Measurements from ENCODE around the gene GAREM1. TPM values are rescaled to one million over a fixed set of nuclear protein-coding genes. Genes with fewer than 3 reads are reported as not detected.

GAREM1 gene
- polyA plus RNA-seq, 1 of the 3 experiments (the other 2 are of a cell fraction) = 2.8 TPM

DNA sequence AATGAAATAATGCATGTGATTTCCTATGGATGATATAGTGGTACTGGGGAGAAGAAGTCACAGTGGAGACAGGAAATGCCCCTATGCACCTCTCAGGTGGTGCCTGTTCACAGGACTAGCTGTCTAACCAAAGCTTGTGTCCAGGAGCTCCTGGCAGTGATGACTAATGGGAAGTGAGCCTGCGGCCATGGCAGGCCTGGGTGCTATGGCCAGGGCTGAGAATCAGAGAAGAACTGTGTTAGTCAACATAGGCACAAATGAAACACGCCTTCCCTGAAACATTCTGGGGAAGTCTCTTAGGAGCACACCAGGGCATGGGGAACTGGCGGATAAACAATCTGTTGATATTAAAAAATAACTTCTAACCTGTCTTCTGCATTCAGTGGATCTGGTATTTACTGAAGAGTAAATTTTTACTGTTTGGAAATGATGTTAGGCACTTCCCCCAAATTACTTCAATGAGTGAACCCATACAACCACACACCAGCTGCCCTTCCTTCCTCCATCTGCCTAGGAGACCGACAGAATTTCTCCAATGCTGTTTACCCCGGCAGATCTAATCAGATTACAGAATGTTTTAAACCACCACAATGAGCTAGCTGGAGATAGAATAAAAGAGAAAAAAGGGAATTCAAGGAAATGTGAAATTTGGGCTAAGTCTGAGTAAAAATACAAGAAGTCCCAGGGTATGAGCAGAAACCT is 213.4 kb downstream of the GAREM1 start (continued):
- TF ChIP-seq, protein P1, sequence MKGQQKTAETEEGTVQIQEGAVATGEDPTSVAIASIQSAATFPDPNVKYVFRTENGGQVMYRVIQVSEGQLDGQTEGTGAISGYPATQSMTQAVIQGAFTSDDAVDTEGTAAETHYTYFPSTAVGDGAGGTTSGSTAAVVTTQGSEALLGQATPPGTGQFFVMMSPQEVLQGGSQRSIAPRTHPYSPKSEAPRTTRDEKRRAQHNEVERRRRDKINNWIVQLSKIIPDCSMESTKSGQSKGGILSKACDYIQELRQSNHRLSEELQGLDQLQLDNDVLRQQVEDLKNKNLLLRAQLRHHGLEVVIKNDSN (IDR thresholded peaks at IDR 0.05; ENCODE audit: borderline replicate concordance, low read depth) = no peak
- no peak for TF ChIP-seq TEAD4 (IDR thresholded peaks at IDR 0.05; ENCODE audit: borderline replicate concordance, insufficient read depth)
- no peak for TF ChIP-seq YY1 (IDR thresholded peaks at IDR 0.05; ENCODE audit: low read depth)

DNA sequence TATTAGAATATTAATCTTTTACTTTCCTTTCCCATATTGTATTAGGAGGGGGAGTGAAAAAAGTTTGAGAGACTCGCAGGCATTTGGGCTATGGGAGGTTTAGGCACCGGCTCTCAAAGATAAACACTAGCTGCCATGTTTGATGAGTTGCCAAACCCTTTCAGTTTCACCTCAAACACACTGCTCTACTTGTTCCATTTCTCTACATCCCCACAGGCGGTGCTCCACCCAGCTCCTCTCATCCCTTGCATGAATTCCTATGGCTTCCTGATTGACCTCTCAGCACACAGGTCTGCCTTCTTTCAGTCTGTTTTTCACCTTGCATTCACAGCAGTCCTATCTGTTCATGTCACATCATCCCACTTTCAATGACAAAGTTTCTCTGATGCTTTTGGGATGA is 215.1 kb downstream of the GAREM1 start:
- no peaks in the 10 kb centered on the region for H3K79me2 ChIP-seq (ENCODE audit: insufficient read depth)
- H3K4me3 ChIP-seq (ENCODE audit: low read depth in 2 of 2, low read length in 1 of 2) = no peak overlapping the region
- H3K9me3 ChIP-seq = no peaks in the 10 kb centered on the region
- H3F3A ChIP-seq (replicated peaks; ENCODE audit: insufficient read depth) = no peaks in the 10 kb centered on the region
- no peak overlapping the region for H3K4me2 ChIP-seq
- ChIA-PET CTCF (interaction anchor here (1.2 kb wide), 1 partner anchor 17 kb away, joined by 9 read pairs; no protein-coding TSS in a partner anchor), POLR2A (no interaction called here)
- H3K27ac ChIP-seq (ENCODE audit: low read depth in 2 of 2, low read length in 1 of 2) = no peak overlapping the region
- H3K9me2 ChIP-seq = 0 out of 2 replicates have a peak, but pooled peaks cover 2% of the 10 kb centered on the region
- no peaks in the 10 kb centered on the region; the same call in 1 of the 2 replicates for H3K27me3 ChIP-seq (ENCODE audit: insufficient read depth)
- no peaks in the 10 kb centered on the region for H3K4me1 ChIP-seq (ENCODE audit: control insufficient read depth in 1 of 2, insufficient read depth in 2 of 2, low read depth in 1 of 2, low read length in 1 of 2)
- 70% methylated on average over 3 of the region's 3 CpGs for WGBS (ENCODE audit: low lambda C conversion rate)
- no peak overlapping the region for H3K9ac ChIP-seq
- H2AFZ ChIP-seq (ENCODE audit: low read depth) = no peak overlapping the region
- DNase-seq = no peak
- no peaks in the 10 kb centered on the region for H3K36me3 ChIP-seq (replicated peaks in 1 of 2; ENCODE audit: control insufficient read depth in 1 of 2, insufficient read depth in 2 of 2, low read length in 1 of 2)
- TF ChIP-seq JUND (IDR thresholded peaks at IDR 0.05) (no peak), RCOR1 (IDR thresholded peaks at IDR 0.05; ENCODE audit: low read length) (no peak), RXRA (IDR thresholded peaks at IDR 0.05; ENCODE audit: borderline replicate concordance, low read depth) (no peak), MXI1 (IDR thresholded peaks at IDR 0.05; ENCODE audit: low read depth, low read length) (no peak)
- no peaks in the 10 kb centered on the region for H4K20me1 ChIP-seq (ENCODE audit: insufficient read depth)

DNA sequence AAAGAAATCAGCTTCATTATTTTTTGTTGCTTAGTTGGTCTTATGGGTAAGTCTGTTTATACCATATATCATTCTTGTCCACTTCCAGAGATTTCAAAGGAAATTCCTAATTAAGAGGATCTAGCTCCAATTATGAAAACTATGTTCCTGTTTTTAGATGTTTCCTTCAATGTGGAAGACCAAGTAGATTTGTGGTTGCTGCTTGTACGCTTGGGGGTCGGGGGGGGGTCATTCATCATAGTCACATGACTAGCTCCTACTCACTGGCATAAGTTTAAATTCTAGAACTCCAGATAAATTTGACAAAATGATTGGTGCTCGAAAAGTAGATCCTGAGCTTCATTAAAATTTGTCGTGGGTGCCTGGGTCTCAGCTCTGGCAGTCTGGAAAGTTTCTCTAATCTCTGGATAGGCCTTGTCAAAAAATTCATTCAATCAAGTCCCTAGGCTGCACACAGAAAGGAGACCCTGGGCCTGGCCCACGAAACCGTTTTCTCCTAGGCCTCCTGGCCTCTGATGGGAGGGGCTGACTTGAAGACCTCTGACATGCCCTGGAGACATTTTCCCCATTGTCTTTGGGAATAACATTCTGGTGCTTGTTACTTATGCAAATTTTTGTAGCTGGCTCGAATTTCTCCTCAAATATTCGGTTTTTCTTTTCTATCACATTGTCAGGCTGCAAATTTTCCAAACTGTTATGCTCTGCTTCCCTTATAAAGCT is 218.4 kb downstream of the GAREM1 start:
- ChIA-PET CTCF (interaction anchor here (1.0 to 2.0 kb wide), 5 partner anchors 15 to 289 kb away, joined by 3 to 8 read pairs (median 3); partner anchors contain the start of gene GAREM1), POLR2A (no interaction called here)
- Histone ChIP-seq H3K9me3 (no peaks in the 10 kb centered on the region), H3K9me2 (0 out of 2 replicates have a peak, but pooled peaks cover 2% of the 10 kb centered on the region), H2AFZ (ENCODE audit: low read depth) (no peak overlapping the region), H3K27me3 (ENCODE audit: insufficient read depth) (no peaks in the 10 kb centered on the region; the same call in 1 of the 2 replicates), H3K4me3 (ENCODE audit: low read depth in 2 of 2, low read length in 1 of 2) (no peak overlapping the region), H4K20me1 (ENCODE audit: insufficient read depth) (no peaks in the 10 kb centered on the region), H3K79me2 (ENCODE audit: insufficient read depth) (no peaks in the 10 kb centered on the region), H3K4me1 (ENCODE audit: control insufficient read depth in 1 of 2, insufficient read depth in 2 of 2, low read depth in 1 of 2, low read length in 1 of 2) (no peaks in the 10 kb centered on the region), H3K36me3 (replicated peaks in 1 of 2; ENCODE audit: control insufficient read depth in 1 of 2, insufficient read depth in 2 of 2, low read length in 1 of 2) (no peaks in the 10 kb centered on the region), H3K27ac (ENCODE audit: low read depth in 2 of 2, low read length in 1 of 2) (no peak overlapping the region), H3K4me2 (no peak overlapping the region), H3K9ac (no peak overlapping the region), H3F3A (replicated peaks; ENCODE audit: insufficient read depth) (no peaks in the 10 kb centered on the region)
- DNase-seq = no peak
- 31% methylated on average over 6 of the region's 8 CpGs for WGBS (ENCODE audit: low lambda C conversion rate)
- TF ChIP-seq YY1 (IDR thresholded peaks at IDR 0.05; ENCODE audit: low read depth) (no peak), MEF2A (IDR thresholded peaks at IDR 0.05; ENCODE audit: borderline replicate concordance, low read depth) (no peak), FOXM1 (IDR thresholded peaks at IDR 0.05; ENCODE audit: low read depth) (no peak), FOXJ3 (CRISPR knock-in tag; IDR thresholded peaks at IDR 0.05) (no peak), USF2 (IDR thresholded peaks at IDR 0.05; ENCODE audit: borderline replicate concordance, low read depth, low read length) (no peak), JUND (IDR thresholded peaks at IDR 0.05) (no peak), NRF1 (IDR thresholded peaks at IDR 0.05; ENCODE audit: low read depth, low read length) (no peak), REST (IDR thresholded peaks at IDR 0.05; ENCODE audit: low read depth, low read length) (no peak)
- TF ChIP-seq, protein P1 (IDR thresholded peaks at IDR 0.05; ENCODE audit: borderline replicate concordance, low read depth) = no peak
